ENCODE data around the gene ABCC2.

- TF ChIP-seq CTCF (conservative IDR thresholded peaks at IDR 0.05; ENCODE audit: low read length) (no peak), EZH2phosphoT487 (IDR thresholded peaks at IDR 0.05; ENCODE audit: borderline replicate concordance) (no peak)
Measured at GRCh38 chr10:99775850-99776249, 6.6 kb upstream of the ABCC2 start.

Data from Loucy (cell line).